ENCODE data around the gene SELENOH. TPM values are rescaled to one million over a fixed set of nuclear protein-coding genes. Genes with fewer than 3 reads are reported as not detected.

SELENOH gene
- total and polyA plus RNA-seq, 11 donors: 56.8 to 134 (median 85.7) TPM

DNA sequence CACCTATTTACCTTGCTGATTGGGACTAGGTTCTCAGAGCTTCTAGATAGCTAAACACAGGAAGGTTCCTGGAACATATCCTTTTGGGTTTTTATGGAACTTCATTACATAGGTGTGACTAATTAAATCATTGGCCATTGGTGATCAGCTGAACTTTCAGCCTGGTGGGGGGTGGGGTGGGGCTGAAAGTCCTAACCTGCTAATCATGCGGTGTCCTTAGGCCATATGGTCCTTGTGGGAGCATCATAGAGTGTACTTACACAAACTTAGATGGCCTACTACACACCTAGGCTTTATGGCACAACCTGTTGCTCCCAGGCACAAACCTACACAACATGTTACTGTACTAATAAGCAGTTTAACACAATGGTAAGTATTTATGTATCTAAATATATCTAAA is 8.6 kb upstream of the SELENOH start:
- no peak overlapping the region for H3K4me3 ChIP-seq
- no peak for DNase-seq
- 98 to 100% (median 100%) methylated on average over 1 of the region's 1 CpG for WGBS, 4 donors
- H3K27me3 ChIP-seq: no peaks in the 10 kb centered on the region
- no peaks in the 10 kb centered on the region for H3K9me3 ChIP-seq
- H3K4me1 ChIP-seq: peaks cover 0 to 19% (median 8%) of the 10 kb centered on the region in 12 donors
- intact Hi-C loops (cut with DNase I): no loop called here
- no peak for ATAC-seq
- H3K36me3 ChIP-seq: peaks cover 0 to 29% (median 15%) of the 10 kb centered on the region in 9 donors
- no peak overlapping the region for H3K27ac ChIP-seq
- TF ChIP-seq POLR2A (IDR thresholded peaks at IDR 0.05) (no peak), CTCF (IDR thresholded peaks at IDR 0.05) (no peak)

- ATAC-seq: peak; percentile 22 to 66 (median 64)
Measured at GRCh38 chr11:57735619-57736298, 5.5 kb upstream of the SELENOH start.

DNA sequence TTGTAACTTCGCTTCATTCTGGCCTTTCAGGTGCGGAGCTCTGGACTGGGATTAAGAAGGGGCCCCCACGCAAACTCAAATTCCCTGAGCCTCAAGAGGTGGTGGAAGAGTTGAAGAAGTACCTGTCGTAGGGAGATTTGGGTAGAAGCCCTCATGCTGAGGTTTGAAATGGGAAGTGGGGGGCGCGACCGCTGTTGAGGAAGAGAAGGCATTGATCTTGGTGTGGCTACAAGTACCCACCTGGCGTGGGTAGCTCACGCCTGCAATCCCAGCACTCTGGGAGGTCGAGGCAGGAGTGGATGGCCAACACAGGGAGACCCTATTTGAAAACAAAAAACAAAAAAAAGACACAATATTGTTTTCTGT is 779 bp downstream of the SELENOH start:
- WGBS, 4 donors: 5 to 7% (median 5%) methylated on average over 9 to 10 of the region's 10 CpGs
- TF ChIP-seq CTCF (IDR thresholded peaks at IDR 0.05) (no peak), POLR2A (IDR thresholded peaks at IDR 0.05) (no peak)
- DNase-seq (no peak), ATAC-seq (no peak)
- H3K36me3 ChIP-seq: peaks cover 3 to 81% (median 75%) of the 10 kb centered on the region in 9 donors
- peak overlapping the region; percentile 92 to 99 (median 96) for H3K27ac ChIP-seq
- H3K4me3 ChIP-seq: peak overlapping the region; percentile 78 to 99 (median 92)
- intact Hi-C loops (cut with DNase I): loop anchor here in 4 of 10 donors (5.0 to 10.0 kb wide), 3 partner anchors 55 to 77 kb away; partner anchors contain the start of gene ZDHHC5 (in 3 of the 4)
- H3K27me3 ChIP-seq: no peaks in the 10 kb centered on the region
- H3K4me1 ChIP-seq: peaks cover 2 to 42% (median 14%) of the 10 kb centered on the region in 12 donors
- no peaks in the 10 kb centered on the region for H3K9me3 ChIP-seq

More at GRCh38 chr11:57735619-57736298, 5.5 kb upstream of the SELENOH start:
- Histone ChIP-seq H3K27ac (peak overlapping the region in 11 of 12 donors; percentile 0 to 87 (median 48)), H3K36me3 (peaks cover 0 to 55% (median 44%) of the 10 kb centered on the region in 9 donors), H3K4me3 (no peak overlapping the region), H3K9me3 (no peaks in the 10 kb centered on the region), H3K27me3 (no peaks in the 10 kb centered on the region), H3K4me1 (peaks cover 0 to 22% (median 8%) of the 10 kb centered on the region in 12 donors)
- TF ChIP-seq POLR2A (IDR thresholded peaks at IDR 0.05): no peak
- TF ChIP-seq CTCF (IDR thresholded peaks at IDR 0.05): no peak
- intact Hi-C loops (cut with DNase I): no loop called here
- no peak for DNase-seq
- 48 to 58% (median 52%) methylated on average over 3 of the region's 3 CpGs for WGBS, 4 donors

DNA sequence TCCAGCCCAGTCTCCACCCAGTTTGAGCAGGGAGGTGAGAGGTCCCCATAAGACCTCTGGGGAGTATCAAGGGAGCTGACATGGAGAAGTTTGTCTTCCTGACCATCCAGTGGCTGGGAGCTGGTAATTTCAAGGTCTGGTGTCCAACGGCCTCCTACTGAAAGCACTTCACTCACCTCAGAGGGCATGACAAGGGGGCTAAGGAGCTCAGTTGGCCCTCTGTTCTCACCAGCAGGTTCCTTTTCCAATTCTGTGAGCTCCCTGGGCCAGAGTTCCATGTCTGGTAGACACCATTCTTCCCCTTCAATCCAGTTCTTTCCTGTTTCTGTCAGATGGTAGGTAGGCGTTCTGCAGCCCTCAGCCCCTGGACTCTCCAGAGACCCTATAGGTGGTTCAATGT is 3.1 kb downstream of the SELENOH start:
- TF ChIP-seq POLR2A (IDR thresholded peaks at IDR 0.05) (no peak), CTCF (IDR thresholded peaks at IDR 0.05) (no peak)
- intact Hi-C loops (cut with DNase I): loop anchor here in 4 of 10 donors (5.0 to 10.0 kb wide), 3 partner anchors 53 to 80 kb away; partner anchors contain the start of gene ZDHHC5 (in 3 of the 4)
- Histone ChIP-seq H3K27me3 (no peaks in the 10 kb centered on the region), H3K27ac (no peak overlapping the region), H3K4me3 (no peak overlapping the region), H3K4me1 (peaks cover 2 to 42% (median 14%) of the 10 kb centered on the region in 12 donors), H3K9me3 (no peaks in the 10 kb centered on the region), H3K36me3 (peaks cover 3 to 75% (median 55%) of the 10 kb centered on the region in 9 donors)
- DNase-seq: no peak
- no peak for ATAC-seq
- WGBS, 4 donors: 80 to 94% (median 88%) methylated on average over 2 of the region's 2 CpGs
